Stimulated activated CD8-positive, alpha-beta memory T cell treated with anti-CD3 and anti-CD28 coated beads, Interleukin-7, amount 100 ng/mL, for 4 hours (primary cell): ENCODE data around the gene MYF6.

Experiments
- DNase-seq, 2 donors: peaks; one replicate each; pipeline ENCODE4 v3.0.0-alpha.2; 2020; ENCODE audit warnings: low read depth in 2 of 2

Gene MYF6

DNA sequence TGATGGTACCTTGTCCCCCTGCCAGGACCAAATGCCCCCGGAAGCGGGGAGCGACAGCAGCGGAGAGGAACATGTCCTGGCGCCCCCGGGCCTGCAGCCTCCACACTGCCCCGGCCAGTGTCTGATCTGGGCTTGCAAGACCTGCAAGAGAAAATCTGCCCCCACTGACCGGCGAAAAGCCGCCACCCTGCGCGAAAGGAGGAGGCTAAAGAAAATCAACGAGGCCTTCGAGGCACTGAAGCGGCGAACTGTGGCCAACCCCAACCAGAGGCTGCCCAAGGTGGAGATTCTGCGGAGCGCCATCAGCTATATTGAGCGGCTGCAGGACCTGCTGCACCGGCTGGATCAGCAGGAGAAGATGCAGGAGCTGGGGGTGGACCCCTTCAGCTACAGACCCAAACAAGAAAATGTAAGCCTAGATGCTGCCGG, 410 bp downstream of the MYF6 start:
- no peak for DNase-seq

DNA sequence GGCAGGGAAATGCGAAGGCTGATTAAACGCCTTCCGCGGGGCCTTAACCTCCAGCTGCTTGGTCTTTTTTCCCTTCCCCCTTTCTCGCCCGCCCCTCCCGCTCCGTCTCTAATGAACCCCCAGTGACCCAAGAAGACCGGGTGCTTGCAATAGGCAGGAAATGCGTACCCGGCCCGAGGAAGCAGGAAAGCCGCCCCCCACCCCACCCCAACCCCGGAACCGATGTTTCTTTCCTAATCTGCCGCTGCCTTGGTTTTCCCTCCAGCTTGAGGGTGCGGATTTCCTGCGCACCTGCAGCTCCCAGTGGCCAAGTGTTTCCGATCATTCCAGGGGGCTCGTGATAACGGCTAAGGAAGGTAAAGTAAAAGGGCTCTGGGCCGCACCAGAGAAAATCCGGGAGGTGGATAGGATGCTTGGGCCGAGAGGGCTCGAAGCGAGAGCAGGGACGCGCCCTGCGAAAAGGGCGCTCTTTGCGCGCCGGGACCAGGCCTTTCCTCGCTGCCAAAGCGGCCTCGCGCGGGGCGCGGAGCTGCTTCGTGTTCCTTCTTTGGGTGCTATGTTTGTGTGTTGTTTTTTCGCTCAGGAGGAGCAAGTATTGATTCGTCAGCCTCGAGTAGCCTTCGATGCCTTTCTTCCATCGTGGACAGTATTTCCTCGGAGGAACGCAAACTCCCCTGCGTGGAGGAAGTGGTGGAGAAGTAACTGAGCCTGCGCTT, 983 bp downstream of the MYF6 start:
- DNase-seq, result no peak

DNA sequence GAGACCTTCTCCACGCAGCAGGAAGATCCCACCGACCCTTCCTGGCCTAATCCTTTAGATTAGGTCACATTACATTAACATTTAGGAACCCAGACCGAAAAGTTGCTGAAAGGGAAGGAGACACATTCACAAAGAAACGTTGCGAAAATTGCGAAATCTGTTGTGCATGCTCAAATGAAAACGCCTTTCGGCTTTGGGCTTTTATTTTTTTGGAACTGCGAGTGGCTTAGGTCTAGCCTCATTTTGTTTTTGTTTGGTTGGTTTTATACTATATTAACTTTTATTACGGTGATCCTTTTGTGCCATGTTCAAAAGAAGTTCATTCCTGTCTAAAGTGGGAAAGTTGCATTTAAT, 1.5 kb downstream of the MYF6 start:
- DNase-seq, result no peak

DNA sequence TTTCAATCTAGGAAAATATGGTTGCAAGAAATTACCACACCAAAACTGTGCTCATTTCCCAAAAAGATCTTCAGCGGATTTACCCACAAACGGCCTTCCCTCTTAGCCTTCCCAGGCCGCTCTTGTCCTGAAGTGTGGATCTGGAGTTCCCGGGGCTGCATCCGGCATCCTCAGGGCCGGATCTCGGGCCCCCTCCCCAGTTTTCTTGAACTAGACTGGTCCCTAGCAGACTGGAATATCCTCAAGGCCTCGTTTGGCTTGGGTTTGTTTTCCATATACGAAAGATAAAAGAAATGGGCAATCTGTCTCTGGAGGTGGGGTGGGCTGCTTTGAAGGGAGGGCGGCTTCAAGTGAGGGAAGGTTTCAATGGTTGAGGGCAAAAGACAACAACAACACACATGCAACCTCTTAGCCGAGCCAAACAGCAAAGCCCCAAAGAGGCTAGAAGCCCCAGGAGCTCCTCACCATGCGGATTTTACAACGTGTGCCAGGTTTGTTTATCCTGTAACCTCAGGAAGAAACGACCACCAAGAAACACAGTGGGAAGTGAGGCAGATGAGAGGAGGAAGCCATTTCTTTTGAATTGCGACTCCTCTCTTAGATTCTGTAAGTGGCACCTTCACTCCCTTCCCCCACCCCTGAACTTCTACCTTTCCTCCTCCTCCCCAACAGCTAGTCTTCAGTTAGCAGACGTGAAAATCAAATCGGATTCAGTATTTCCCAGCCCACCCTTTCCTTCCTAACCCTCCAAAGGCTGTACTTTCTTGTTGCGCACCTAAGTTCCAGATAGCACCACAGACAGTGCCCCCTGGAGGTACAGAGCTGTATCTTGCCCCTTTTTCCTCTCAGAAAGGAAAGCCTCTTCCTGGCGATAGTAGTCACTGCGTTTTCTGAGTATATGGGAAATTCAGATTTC, 2.6 kb downstream of the MYF6 start:
- DNase-seq, result no peak

DNA sequence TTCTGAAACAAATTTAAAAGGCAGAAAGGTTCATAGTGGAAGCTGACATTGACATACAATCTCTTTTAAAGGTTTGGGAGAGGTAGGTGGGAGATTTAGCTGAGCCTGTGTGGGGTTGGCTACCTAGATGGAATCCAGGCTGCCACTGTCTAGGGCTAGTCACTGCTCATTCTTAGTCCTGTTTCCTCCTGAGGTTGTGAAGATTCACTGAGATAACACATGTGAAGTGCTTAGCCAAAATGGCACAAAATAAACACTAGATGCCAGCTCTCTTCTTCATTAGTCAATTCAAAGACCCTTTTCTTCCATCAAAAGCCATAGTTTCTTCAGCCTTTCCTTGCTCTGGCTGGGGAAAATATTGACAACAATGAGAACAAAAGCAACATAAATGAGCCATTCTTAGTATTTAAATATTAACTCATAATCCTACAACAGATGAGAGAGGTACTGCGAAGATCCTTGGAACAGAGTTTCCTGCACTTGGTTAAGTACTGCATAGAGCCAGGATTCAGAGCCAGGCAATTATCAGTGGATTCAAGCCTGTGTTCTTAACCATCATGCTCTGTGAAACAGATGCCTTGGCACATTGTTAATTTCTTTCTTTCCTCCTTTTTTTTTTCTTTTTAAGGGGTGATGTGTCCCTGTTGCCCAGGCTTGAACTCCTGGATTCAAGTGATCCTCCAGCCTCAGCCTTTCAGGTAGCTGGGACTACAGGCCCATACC, 3.5 kb downstream of the MYF6 start:
- DNase-seq, result no peak

DNA sequence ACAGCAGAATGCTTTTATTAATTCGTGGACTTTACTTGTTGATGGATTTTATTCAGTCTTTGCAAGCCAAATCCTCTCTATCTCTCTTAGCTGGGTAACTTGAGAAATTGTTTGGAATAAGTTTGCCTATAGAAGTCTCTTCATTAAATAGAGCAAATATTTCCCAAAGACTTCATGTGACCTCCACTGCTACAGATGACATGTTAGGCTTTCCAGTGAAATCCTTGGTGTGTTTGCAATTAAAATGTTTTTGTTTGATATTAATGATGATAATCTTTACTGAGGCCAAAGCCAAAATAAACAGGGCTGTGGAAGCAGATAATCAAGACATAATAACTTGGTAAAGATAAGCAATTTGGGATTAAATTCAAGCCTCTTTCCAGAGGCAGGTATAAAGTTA, 4.4 kb downstream of the MYF6 start:
- no peak for DNase-seq

DNA sequence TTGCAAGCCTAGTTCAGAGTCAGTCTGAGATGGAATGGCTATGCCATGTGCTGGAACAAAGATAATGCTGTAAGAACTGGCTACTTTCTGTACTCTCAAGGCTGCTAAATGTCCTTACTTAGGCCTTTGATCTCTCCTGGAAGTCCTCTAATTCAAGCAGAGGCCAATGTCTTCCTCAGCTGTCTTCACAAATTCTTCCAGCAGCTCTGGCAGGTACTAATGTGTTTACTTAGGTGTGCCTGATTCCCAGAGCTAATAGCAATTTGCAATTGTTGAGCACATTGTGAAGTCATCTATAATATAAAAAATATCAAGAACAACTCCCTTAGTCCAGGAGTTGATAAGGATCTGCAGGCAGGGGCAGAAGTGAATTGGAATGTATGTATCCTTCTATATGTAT, 5.4 kb downstream of the MYF6 start:
- no peak for DNase-seq

DNA sequence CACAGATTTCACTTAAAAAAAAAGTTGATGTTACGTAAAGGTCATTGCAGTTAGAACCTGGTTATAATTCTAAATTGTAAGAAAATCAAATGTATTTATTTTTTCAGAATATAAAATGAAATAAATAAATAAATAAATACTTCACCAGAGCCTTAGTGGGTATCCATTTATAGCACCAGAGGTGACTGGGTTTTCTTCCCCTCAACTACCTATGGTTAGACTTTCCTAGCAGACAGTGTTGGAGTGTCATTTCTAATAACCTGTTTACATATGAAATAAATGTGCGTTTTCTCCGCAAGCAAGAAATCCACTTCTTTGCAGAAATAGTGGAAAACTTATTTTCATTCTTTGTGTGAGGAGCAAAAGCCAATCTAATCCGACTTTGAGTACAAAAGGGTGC, 6.0 kb downstream of the MYF6 start:
- DNase-seq, result no peak

DNA sequence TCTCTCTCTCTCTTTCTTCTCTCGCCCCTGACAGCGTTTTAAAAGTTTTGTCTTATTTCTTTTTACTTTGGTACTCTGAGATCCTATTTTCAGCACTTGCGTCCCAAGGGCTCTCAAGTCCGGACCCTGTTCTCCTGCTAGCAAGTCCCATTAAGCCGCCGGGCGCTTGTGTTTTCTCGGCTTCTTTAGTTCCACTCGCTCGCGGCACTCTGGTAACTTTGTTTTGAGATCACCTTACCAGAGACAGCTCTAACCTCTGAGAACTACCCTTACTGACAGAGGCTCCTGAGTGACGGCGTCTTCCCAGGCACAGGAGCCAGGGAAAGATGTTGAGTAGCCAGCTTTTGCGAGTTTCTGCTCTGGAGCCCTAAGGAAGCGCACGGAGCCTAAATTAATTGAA, 6.6 kb downstream of the MYF6 start:
- no peak for DNase-seq

DNA sequence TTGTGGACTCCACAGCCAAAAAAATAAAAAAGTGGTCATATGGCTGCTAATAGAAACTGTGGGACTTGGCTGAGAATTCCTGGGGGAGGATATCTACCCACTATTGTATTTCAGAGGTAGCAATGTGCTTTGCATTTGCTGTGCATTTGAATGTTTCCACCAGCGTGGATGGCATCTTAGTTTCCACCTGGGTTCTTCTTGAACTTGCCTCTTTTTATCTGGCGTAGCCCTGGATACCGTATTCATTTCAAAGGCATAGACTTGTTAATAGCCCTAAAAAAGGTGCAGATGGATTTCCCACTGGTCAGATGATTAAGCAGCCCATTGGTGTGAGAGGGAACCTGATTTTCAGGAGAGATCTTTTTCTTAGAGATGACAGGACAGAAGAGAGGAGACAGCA, 7.4 kb downstream of the MYF6 start:
- no peak for DNase-seq

DNA sequence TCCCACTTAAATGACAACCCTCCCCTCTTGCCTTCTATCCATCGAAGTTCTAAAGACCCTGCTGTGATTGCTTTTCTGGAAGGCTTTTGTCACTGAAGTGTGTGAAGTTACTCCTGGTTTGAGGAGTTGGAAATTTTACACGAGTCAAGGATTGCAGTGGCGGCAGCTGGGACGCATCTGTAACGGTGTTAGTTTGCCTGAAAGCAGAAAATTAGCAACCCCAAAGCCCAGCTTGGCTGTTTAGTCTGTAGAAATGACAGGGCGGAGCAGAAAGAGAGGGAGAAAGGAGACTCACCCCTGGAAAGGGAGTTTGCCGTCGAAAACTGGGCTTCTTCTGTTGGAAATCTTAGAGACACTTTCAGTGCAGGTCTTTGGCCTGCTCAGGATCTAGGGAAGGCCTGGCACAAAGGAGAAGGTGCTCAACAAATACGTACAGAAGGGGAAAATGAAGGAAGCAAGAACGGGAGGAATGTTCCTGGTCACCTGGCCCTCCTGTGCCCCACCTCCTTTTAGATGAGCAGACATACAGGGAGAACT, 8.3 kb downstream of the MYF6 start:
- DNase-seq, result no peak

DNA sequence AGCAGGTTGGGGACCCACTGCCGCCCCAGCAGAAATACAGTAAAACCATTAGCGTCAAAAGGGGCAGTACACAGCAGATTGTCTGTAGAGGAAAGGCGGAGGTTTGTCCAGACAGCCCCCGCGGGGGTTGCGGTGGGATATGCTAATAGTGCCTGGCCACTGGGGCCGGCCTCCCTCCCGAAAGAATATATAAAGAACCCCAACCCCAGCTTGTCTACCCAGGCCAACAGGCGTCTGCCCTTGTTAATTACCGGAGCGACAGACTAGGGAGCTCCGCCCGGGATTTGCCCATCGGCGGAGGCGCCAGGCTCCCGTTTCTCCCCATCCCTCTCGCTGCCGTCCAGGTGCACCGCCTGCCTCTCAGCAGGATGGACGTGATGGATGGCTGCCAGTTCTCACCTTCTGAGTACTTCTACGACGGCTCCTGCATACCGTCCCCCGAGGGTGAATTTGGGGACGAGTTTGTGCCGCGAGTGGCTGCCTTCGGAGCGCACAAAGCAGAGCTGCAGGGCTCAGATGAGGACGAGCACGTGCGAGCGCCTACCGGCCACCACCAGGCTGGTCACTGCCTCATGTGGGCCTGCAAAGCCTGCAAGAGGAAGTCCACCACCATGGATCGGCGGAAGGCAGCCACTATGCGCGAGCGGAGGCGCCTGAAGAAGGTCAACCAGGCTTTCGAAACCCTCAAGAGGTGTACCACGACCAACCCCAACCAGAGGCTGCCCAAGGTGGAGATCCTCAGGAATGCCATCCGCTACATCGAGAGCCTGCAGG, 9.4 kb downstream of the MYF6 start, which contains the start of gene MYF5:
Gene MYF5, plus strand, starts transcription at position 217 of the 774 bp plus-strand sequence. Its CDS starts 152 bp downstream, at position 369.
- no peak for DNase-seq

DNA sequence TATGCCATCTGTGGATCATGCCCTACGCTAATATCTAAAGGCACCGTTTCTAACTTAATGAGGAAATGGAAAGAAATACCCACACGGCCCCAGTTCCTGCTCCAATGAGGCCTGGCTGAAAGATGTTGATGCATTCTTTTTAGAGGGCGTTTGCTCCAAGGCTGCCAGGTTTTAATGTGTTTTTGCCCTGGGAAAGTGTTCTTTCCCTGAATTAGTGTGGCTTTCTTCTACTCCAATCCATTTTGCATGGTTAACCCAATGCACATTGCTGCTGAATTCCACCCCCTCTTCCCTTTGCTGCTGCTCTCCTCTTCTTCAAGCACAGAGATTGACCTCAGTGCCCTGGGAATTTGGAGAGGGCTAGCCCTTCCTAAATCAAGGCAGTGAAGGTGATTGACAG, 10.4 kb downstream of the MYF6 start:
- no peak for DNase-seq

DNA sequence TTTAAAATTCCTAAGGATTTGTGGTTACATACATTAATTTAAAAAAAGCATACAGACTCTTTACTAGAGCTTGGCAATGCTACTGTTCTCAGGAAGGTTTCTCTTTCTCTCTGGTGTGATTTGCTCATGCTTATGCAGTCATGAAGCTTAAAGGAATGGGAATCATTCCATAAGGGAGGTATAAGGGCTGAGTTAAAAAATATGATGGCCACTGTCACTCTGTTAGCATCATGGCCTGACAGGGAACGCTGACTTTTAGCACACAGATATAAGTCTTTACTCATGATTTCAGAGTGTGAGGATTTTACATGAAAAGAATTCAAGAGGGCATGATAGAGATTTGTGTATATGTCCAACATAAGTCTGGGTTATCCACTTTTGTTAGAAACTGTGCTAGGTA, 13.1 kb downstream of the MYF6 start:
- DNase-seq, result no peak

DNA sequence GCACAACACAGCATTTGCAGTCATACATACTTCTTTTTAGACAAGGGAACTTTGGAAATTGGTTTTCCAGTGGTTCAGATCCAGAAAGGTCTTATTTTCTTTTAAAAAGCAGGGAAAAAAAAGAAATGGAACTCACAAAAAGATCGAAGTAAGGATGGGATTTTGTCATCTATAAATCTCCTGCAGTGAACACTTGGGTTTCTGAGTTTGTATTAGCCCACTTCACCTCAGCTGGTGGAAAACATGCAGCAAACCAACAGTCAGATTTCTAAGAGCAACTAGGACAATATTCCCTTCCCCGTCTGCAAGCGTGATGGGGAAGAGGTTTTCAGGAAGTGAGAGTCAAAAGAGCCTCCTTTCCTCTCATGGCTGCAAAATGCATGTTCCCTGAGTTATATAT, 13.9 kb downstream of the MYF6 start:
- no peak for DNase-seq

DNA sequence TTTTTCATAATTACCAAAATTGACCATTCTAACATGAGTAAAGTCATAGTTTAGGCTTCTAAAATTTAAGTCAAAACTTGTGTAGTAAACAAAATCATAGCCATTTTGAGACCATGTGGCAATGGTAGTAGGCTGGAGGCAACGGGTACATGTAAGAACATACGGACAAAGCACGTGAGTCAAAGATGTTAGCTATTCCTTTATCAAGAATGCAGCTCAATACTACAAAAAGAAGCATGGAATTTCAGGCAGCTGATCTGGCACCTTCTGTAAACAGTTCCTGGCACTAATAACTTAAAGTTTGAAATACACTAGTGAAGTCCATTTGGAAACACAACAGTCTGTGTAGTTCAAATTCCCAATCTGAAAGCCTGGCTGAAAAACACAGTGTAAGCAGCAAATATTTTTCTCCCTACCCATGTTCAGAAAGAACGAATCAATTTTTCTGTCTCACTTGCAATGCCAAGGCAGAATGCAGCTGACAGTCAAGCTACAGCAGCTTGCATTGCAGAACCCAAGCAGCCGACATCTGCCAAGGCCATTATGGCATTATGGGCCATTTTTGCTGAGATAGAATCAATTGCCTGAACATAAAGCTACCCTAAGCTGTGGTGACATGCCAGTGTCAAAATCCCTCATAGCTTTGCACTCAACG, 38.5 kb downstream of the MYF6 start:
- DNase-seq, result no peak

DNA sequence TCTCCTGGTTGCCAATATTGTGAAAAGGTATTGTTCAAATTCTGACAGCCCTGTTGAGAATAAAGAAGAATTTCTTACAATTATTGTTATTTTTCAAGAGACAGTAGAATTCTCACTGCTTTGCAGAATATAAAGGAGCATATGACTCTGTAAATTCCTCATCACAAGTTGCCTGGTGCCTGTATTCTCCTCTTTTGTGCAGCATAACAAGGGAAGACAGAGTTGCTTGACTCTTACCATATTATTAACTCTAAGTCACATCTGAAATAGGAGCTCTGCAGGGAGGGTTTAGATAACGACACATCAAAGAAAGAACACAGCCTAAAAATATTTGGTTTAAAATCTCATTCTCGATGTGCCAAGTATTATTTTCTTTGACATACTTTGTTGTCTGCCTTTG, 40.4 kb downstream of the MYF6 start:
- DNase-seq, result no peak

DNA sequence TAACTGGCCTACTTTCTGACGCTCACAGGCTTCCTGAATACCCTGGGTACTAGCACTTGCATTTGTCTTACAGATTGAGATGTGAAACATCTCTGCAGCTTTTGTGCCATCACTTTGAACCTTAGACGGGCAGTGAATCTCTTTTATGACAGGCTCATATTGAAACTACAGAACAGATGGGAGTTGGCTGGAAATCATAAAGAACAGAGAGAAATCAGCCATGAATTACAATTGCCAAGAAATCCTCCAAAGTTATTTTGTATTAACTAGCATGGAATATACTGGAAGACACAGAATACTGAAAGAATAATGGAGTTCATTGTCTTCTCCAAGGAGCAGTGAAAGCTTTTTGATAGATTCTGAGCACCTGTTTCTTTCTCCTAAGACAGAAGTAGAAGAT, 42.0 kb downstream of the MYF6 start:
- no peak for DNase-seq

DNA sequence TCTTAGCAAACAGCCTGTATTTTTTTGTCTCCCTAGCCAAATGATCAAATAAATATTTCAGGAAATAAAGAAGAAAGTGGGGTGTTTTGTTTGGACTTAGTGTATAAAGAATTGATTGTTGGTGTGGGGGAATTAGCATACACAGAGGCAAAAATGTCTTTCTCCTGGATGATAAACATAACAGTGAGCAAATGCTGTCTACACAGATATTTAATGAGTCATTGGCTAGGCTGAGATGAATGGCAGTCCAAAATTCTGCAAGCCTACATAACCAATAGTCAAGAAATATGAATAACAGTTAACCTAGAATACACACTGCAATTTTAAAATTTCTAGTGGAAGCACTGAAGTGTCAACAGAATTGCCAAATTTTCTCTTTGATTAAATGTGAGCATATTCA, 45.0 kb downstream of the MYF6 start:
- DNase-seq, result no peak

DNA sequence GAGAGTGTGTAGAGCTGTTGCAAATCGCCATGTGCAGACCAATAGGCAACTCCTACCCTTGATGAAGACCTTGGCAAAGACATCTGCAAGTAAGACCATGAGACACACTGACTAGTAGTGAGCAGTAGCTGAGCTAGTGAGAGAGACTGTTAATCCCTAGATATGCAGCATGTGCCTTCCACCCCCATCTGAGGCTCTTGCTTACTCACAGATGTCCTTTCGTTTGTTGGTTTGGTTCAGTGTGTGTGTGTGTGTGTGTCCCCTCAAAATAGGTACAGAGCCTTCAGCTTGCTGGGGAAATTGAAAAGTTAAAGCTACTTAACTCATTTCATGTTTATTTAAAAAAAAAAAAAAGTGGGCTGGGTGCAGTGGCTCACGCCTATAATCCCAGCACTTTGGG, 46.8 kb downstream of the MYF6 start:
- no peak for DNase-seq

DNA sequence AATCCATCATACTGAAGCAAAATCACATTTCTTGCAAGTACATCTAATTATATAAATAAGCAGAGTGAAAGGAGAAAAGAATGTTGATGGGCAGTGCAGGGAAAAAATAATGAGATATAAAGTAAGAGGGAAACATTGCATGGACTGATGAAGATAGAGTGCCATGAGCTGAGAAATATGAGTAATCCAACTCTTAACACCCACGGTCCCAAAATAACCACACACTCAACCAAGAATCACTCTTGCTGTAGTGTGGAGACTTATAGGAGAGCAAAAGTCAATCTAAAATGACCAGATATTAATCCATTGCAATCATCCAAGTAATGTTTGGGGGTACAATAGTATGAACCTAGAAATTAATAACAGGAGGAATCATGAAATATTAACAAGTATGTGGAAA, 49.4 kb downstream of the MYF6 start:
- no peak for DNase-seq
